HG03571 (cell line): Measurements from ENCODE around the gene AP3B1.

Experiments
- ATAC-seq: cut with Tn5 transposase; IDR thresholded peaks from one replicate; pipeline ENCODE4 v1.9.1; 2021; ENCODE audit not compliant: unreplicated experiment

AP3B1 gene

DNA sequence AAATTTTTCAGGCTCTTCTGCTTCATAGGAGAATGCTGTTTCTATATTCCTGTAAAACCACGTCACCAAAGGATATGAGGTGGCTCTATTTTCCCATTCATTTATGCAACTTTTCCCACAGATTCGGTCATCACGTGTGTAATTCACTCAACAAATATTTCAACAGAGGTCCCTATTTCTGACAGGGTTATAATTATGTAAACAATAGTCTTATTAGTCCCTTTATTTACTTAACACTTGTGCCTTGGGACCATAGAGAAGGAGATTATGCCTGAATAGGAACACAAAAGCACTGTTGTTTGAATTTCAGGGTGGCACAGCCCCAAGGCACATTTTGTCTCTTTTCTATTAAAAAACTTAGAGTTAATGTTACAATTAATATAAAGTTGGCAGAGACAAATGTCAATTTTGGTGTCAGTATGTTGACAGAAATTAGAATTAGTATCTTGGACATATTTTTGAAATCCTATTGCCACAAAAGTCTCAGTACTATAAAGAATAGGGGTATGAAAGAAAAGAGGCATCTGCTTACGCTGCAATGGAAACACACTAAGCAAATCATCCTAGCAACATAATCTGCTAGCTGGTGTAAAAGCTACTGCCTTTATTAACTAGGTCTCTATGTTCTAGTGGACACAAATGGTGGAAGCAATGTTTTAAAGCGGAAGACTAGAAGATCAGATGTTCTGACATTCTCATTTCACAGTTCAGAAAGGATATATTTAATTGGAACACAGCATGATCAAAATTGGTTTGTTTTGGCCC is 289.3 kb downstream of the AP3B1 start:
- ATAC-seq: no peak

GRCh38 chr5:78004559-78004958 is 289.9 kb downstream of the AP3B1 start:
- ATAC-seq: no peak

DNA sequence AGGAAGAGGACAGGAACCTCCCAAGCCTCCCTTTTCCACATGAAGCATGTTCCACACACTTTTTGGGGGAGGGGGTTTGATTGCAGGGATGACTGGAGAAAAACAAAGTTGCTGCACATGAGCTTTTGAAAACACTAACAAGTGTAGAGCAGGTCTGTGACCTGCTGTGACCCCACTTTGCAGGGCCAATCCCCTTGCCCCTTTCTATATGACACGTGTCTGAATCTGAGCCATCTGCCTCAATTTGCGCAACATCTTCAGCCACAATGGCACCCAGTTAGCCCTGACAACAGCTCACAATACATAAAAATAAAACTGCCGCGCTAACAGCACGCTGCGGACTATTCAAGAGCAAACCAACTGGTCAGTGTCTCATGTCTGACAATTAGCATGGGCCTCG is 290.6 kb downstream of the AP3B1 start:
- no peak for ATAC-seq

- ATAC-seq: no peak
Measured at GRCh38 chr5:78003450-78003849, 291.0 kb downstream of the AP3B1 start.

DNA sequence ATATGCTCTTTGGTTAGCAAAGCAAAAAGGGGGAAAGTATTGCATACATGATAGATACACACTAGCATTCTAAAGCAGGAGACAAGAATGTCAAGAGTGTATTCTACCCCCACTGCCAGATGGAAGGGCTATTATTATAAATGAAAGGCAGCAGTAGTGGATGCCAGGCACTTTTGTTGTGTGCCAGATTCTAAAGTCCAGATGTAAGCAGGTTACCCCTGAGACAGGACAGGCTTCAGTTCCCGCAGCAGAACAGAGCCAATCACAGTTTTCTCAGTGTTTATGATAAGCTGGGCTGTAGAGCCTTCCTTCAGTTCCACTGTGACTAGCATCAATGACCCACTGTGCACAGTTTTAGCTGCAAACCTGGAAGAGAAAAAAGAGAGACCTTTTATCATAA is 291.8 kb downstream of the AP3B1 start:
- no peak for ATAC-seq

GRCh38 chr5:78001197-78001596 is 293.3 kb downstream of the AP3B1 start:
- ATAC-seq: no peak

- no peak for ATAC-seq
Measured at GRCh38 chr5:78000191-78000590, 294.3 kb downstream of the AP3B1 start.

DNA sequence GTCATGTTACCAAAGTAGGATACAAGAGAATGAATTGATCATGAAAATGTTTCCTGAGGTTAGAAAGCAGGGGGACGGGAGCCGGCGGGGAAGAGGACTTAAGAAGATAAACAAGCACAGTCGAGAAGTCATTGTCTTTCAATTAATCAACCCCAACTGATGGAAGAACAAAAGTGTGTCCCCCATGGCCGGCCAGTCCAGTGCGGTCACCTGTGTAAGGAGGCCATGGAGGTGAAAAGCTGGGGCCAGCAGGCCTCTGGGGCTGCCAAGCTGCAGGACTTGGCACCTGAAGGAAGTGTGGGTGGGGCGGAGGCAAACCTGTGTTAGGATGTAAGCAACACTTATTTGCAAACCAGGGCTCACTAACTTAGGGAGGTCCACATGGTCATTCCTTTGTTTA is 295.1 kb downstream of the AP3B1 start:
- ATAC-seq: no peak

DNA sequence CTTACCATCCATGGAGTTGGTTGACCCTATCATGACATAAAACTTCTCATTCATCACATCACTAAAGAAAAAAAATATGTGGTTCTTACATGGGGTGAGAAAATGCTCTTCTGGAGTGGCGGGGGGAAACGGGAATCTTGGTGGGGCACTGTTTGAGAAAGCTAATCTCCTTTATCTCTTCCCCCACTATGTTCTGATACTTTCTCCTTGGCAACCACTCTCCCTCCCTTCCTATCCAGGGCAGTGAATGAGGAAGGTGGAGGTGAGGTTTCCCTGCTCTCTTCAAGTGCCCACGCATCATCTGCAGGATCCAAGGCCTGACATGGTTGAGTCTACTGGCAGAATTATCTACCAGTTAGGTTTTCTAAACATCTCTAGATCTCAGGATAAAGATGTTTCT is 297.6 kb downstream of the AP3B1 start:
- no peak for ATAC-seq

- no peak for ATAC-seq
Measured at GRCh38 chr5:77995793-77996409, 298.6 kb downstream of the AP3B1 start.

DNA sequence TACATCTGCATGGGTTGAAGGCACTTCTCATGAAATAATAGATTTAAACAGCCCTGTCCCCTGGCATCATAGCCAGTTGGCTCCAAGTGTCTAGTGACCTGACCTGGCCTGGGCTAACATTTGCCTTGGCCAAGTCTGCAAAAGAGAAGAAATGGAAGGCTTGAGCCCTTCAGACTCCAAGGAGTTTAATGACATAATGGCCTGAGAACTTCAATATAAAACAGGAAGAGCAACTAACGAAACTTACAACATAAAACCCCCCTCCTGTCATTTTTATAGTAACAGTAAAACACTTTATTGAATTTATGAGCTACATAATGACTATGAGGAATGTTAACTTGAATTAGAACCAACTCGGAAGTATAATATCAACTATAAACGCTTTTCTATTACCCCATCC is 299.6 kb downstream of the AP3B1 start:
- ATAC-seq: no peak

DNA sequence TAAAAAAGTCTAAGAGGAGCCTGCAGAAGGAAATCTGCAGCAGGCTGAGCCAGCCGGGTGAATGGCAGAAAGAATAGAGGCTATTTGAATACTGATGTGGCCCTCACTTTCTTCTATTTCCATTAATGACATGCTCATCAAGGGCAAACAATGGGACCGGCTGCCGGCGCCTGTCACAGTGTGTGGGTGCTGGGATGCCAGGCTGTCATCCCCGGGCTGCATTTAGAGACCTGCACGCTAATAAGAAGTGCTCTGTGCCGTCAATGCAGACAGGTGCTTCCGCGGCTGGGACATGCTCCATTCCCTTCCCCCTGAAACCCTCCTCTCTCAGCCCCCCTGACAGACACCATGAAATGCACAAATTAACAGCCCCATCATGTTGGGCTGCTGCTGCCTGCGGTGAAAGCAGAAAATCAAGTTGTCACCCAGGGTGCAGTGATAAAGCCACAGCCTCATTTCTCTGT is 300.6 kb downstream of the AP3B1 start:
- ATAC-seq: no peak

DNA sequence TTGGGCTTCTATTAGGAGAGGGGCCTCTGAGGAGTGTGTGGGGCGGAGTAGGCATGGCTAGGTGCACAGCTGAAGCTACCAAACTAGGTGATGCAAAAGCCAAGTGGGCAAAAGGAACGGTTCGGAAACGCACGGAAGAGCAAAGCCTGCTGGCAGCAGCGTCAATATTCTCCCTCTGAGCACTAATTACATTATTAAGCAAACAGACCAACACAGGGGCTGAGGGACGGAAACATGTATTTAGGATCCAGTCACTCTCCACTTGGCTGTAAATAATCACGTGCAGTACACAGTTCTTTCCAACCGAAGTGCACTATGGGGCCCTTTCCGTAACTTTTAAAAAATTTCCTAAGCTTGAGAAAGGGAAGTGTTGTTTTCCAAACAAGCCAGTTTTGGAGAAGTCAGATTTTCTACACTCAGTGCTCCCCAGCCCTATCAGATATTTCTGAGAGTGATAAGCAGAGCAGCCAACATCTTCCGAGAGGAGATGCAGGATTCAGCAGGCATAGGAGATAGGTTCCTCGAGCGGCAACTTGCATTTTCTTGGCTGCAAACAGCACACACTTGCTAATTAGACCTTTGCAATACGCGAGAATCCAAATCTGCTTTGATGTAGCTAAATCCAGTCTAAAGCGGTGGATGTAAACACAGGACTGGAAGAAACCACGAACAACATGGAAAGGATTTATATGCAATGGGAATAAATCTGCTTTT is 301.2 kb downstream of the AP3B1 start:
- no peak for ATAC-seq

- ATAC-seq: no peak
Measured at GRCh38 chr5:77991084-77991483, 303.4 kb downstream of the AP3B1 start.

DNA sequence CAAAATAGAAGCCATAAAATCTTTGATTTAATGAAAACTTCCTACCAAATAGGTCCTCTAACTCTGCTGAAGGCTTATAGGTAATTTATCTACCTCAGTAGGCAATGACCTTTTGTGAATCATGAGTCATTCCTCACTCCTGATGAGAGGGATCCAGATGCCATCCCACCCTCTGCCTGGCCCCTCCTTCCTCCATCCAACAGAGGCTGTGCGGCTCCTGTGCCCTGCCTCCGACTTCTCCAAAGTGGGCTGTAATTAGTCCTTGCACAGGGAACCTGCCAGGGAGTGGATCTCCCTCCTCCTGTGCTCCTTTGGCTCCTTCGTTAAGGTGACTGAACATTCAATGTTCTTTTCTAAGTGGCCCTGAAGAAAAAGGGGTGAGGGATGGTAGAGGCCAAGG is 304.5 kb downstream of the AP3B1 start:
- no peak for ATAC-seq

- ATAC-seq: no peak
Measured at GRCh38 chr5:77987988-77988387, 306.5 kb downstream of the AP3B1 start.

DNA sequence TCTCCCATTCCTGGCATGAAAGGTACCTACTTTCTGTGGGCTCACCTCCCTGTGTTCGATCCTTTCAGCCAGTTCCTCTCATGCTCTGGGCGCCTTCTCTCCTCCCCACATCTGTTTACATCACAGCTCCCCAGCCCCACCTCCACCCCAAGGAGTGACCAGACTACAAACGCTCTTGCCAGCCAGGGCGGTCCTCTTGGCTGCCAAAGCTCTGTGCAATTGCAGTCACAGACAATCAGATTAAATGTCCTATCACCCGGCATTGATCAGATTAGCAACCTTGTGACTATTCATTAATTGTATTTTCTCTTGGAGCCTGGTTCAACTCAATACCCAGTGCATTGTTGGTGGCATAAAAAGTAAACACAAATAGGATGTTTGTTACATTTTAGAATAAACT is 307.2 kb downstream of the AP3B1 start:
- no peak for ATAC-seq

DNA sequence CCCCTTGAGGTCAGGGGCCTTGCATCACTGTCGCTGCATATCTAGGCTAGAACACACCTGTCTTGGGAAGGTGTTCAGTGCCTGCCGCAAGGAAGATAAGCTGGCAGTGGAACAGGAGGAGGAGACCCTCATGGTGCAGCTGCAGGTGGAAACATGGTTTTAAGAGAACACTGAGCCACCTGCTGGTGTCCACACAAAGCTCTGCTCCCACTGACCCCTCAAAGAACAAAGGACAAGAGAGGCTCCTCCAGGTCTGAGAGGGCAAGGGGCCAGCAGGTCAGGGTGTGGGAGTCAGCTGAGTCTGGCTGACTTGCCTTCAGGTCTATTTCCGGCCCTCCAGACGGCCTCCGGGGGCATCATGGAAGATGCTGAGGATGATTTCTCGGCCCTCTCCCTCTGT is 308.2 kb downstream of the AP3B1 start:
- ATAC-seq: no peak

GRCh38 chr5:77985247-77985646 is 309.3 kb downstream of the AP3B1 start:
- no peak for ATAC-seq

DNA sequence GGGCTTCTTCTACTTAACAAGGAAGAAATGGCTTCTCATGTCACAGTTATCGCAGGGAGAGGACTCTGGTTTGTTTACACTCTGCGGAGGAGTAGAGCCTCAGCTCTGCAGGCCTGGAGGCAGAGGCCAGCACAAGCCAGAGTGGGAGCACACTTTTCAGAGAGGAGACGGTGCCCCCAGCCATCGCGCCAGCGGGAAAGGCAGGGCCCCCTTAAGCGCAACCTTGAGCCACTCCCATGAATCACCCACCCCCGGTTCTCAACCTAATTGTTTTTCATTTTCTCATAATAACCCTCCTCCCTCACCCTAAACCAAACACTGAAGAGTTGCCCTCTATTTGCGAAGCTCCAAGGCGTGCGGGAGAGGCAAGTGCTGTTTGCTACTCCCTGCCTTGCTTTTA is 309.9 kb downstream of the AP3B1 start:
- ATAC-seq: no peak

DNA sequence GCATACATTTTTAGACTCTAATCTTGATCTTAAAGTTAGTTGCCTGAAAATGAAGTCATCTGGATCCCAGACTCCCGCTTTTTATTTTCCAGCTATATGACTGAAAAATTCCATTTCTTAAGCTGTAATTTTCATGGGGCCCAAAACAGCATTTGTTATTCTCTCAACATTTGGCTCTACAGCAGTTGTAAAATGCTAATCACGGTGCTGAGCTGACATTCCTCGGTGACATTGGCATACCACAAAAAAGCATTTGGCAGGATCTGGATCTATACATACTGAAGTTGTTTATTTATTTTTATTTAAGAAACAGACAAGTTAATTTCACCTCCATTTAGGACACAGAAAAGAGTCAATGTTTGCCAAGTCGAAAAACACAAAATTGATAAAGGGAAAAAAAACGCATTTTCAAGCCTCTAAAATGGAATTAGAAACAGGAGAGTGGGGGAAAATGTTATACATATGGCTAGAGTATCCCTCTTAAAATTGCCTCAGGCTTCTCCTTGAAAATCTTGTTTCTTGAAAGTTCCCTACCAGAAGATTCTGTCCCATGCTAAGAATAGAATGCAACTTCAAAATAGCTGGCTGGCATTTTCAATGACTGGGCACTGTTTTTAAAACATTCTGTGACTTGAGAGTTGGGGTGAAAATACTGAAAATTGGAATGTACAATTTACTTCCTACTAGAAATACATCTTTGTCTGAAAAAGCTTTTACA is 310.9 kb downstream of the AP3B1 start:
- no peak for ATAC-seq
